GM21447 (cell line): ENCODE data around the gene DHX40.
"Not testable (repeated sequence)": the region's sequence is repeated elsewhere in the genome, so short reads cannot be mapped to it uniquely, and the experiment has no call there.

Source experiments
- ATAC-seq: cut with Tn5 transposase; IDR thresholded peaks from one replicate; pipeline ENCODE4 v1.9.1; 2021; ENCODE audit not compliant: unreplicated experiment

DHX40 gene

DNA sequence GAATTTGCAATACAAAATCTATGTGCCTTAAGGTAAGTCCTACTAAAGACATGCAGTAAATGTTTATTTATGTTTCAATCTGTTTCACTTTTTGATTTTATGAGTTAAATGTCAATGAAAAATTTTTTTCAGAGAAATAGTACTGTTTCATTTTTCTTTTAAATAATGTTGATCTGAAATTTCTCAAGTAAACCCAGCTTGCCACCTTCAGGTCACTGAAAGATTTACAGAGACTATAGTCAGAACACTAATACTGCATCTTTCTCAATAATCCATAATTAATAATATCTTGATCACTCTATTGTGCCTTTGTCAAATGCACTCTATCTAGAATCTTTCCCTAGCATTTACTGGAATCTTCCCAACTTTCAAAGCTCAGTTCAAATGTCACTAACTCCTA lies 6.5 kb upstream of the DHX40 start:
- ATAC-seq = no peak

DNA sequence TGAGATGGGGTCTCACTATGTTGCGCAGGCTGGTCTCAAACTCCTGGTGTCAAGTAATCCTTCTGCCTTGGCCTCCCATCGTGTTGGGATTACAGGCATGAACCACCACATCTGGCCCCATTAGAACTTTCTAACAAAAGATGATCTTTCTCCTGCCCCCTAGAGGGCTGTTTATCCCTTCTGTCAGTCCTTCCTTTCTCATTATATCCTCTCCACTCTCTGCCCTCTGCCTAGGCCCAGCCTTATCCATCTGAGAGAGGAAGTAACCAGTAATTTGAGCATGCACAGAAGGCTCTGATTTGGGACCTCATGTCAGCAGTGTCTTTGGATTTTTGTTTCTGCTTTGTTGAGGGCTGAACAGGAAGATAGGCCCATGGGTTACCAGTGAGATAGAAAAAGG lies 4.4 kb upstream of the DHX40 start:
- ATAC-seq = no peak

DNA sequence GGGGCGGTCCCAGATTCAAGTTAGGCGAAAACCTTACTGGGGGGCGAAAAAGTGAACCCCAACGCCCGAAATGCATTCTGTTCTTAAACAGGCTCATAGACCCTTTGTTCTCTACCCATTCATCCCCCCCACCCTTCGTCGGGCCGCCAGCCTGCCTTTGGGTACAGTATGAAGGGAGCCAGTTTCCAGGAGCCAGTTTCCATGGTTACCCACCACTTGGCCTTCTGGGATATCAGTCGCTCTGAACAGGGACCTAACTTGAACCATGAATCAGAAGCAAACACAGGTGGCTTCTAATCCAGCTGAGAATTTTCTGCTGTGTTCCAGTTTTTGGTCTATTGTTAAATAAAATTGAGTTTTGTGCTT lies 532 bp downstream of the DHX40 start:
- ATAC-seq = peak; percentile 50

DNA sequence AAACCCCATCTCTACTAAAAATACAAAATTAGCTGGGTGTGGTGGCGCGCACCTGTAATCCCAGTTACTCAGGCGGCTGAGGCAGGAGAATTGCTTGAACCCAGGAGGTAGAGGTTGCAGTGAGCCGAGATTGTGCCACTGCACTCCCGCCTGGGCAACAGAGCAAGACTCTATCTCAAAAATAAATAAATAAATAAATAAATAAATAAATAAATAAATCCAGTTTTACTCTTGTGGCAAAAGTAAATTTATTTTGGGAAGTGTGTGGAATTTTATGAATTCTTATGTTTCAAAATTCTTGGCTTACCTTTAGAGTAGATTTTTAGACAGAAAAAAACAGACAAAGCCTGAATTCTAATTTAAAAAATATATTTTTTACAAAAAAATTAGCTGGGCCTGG lies 3.7 kb downstream of the DHX40 start:
- ATAC-seq = not testable (repeated sequence)

DNA sequence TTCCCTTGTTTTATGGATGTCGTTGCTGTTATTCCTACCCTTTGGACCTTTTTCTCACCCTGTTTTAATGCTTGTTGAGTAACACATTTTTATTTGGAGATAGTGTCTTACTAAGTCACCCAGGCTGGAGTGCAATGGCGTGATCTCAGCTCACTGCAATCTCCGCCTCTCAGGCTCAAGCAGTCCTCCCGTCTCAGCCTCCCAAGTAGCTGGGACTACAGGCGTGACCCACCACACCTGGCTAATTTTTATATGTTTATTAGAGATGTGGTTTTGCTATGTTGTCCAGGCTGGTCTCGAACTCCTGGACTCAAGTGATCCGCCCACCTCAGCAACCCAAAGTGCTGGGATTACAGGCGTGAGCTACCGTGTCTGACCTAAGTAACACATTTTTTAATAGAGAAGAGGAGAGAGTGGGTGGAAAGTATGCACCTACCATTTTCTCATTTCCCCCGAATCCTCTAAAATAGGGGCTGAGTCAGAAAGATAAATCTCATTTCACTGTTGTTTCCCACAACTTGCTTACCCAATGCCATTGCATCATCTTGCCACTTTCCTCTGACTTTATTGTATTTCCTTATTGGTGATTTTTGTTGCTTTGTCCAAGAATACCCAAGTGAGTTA lies 7.0 kb downstream of the DHX40 start:
- ATAC-seq = no peak

DNA sequence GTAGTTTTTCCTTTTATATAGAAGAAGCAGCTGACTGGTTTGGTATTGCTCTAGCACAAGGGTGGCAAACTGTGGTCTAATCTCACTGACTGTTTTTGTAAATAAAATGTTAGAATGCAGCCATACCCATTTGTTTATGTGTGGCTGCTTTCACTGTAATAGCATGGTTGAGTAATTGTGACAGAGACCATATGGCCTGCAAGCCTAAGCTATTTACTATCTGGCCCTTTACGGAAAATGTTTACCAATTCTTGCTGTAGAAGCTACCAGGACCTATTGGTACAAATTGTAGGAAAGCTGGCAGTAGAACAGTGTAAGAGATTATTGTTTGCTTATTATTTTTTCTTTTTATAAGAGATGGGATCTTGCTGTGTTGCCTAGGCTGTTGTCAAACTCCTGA lies 18.8 kb downstream of the DHX40 start:
- ATAC-seq = not testable (repeated sequence)

DNA sequence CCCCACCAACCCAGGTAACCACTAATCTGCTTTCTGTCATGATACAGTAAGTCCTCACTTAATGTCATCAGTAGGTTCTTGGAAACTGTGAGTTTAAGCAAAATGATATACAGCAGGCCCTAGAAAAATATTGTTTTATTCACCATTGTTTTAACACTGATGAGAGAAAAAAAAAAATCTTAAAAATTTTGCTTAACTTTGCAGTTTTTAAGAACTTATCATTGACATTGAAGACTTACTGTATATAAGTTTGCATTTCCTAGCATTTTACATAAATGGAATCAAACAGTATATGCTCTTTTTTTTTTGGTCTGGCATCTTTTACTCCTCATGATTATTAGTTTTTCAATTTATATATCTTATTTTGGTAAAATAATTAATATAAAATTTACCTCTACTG lies 34.8 kb downstream of the DHX40 start:
- no peak for ATAC-seq

DNA sequence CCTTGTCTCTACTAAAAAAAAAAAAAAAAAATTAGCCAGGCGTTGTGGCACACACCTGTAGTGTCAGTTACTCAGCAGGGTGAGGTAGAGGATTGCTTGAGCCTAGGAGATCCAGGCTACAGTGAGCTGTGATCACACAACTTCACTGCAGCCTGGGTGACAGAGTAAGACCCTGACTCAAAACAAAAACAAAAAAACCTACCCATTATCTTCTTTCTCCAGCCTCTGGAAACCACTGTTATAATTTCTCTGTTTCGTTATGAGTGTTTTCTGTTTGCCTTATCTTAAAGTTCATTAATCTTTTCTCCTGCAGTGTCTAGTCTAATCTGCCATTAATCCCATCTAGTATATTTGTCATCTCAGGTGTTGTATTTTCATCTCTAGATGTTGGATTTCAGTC lies 35.7 kb downstream of the DHX40 start:
- ATAC-seq = no peak

DNA sequence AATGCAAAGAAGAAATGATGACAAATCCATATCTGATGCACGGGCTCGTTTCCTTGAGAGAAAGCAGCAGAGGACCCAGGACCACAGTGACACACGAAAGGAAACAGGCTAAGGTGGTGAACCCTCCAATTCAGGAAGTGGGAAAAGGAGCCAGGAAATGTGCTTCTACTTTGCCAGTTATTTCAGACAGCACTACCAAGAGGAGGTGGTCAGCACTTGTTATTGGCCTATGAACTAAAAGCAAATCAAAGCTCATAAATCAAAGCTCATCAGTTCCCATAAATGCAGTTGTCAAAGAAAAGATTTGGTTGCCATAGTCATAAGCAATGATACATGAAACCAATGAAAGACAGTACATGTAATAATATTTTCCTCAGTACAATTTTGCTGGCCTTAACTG lies 41.7 kb downstream of the DHX40 start:
- no peak for ATAC-seq

DNA sequence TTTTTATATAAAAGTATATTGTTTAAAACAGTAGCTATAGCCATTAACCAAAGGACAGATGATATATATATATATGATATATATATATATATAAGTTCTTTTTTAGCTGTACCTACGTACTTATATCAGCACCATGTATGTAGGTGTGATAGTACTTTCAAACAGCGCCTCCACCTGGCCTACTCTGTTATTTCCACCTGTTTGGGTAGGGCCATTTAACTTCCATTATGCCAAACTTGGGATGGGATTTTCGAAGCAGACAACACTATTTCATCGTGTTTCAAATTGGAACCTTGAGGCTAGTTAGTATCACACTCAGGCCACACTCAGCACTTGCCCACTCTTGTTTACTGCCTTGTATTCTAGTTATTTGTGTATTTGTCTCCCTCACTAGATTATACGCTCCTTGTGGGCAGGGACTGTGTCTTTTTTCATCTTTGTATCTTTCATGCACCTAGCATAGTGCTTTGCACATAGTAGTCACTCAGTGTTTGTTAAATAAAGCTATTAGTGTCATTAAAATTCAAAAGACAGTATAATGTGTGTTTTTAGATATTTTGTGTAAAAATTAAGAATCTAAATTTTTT lies 42.5 kb downstream of the DHX40 start:
- no peak for ATAC-seq

DNA sequence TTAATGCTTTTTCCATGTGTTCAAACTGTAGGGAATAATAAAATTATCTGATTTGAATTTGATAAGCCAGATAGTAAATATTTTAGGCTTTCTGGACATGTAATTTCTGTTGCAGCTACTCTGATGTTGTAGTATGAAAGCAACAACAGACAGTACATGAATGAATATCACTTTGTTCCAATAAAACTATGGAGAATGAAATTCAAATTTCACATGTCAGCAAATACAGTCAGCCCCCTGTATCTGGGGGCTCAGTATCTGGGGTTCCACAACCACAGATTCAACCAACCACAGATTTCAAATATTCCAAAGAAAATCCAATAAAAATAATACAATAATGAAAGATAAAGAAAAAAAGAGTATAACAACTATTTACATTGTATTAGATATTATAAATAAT lies 46.1 kb downstream of the DHX40 start:
- ATAC-seq = no peak

DNA sequence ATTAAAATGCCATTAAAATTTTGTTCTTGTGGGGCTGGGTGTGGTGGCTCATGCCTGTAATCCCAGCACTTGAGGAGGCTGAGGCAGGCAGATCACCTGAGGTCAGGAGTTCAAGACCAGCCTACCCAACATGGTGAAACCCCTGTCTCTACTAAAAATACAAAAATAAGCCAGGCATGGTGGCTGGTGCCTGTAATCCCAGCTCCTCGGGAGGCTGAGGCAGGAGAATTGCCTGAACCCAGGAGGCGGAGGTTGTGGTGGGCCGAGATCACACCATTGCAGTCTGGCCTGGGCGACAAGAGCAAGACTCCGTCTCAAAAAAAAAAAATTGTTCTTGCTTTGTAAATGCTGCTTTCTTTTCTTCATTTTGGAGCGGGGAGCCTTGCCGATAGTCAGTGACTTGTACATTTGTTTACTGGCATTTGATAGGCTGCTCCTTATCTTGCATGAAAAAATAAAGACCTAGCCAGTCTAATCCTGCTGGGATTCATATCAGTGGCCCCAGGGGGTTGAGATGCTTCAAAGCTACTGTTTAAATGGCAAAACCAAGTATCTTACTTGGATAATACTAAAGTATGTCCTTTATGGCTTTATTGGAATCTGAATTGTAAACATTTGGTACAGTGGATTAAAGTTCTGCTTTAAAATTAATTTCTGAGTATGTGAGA lies 51.0 kb downstream of the DHX40 start:
- ATAC-seq = no peak

DNA sequence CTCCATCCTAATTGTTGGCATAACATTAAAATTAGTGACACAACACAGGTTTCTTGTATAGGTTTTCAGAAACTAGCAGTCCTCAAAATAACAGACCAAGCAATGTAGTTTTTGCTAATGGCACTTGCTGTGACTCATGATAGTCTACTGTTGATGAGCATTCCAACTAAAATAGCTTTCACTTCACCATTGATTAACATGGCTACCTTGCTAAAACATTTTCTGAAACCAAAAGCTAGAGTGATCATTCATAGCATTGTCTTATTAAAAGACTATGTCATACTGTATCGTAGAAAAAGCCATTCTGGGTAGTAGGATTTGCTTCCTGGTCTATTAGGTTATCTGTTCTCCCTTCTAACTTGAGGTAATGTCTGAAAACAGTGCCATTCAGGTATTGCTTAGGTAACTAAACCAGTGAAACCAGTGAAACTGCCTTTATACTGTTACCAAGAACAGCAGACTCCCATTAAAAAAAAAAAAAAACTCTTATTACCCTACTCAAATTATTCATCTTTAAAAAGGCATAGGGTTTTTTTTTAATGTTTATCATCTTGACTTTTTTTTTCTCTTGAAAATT lies 51.8 kb downstream of the DHX40 start:
- ATAC-seq = no peak

DNA sequence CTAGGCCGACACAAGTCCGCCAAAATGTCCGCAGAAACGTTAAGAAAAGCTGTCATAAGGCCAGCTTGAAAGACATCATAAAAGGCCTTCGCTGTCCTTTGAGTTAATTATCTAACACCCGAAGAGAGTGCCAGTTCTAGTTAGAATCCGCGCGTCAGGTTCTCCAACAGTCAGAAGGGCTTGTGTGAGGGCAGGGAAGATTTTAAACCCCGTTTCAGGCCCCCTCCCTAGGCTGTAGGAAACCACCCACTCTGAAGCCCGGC lies 53.6 kb downstream of the DHX40 start:
- no peak for ATAC-seq

DNA sequence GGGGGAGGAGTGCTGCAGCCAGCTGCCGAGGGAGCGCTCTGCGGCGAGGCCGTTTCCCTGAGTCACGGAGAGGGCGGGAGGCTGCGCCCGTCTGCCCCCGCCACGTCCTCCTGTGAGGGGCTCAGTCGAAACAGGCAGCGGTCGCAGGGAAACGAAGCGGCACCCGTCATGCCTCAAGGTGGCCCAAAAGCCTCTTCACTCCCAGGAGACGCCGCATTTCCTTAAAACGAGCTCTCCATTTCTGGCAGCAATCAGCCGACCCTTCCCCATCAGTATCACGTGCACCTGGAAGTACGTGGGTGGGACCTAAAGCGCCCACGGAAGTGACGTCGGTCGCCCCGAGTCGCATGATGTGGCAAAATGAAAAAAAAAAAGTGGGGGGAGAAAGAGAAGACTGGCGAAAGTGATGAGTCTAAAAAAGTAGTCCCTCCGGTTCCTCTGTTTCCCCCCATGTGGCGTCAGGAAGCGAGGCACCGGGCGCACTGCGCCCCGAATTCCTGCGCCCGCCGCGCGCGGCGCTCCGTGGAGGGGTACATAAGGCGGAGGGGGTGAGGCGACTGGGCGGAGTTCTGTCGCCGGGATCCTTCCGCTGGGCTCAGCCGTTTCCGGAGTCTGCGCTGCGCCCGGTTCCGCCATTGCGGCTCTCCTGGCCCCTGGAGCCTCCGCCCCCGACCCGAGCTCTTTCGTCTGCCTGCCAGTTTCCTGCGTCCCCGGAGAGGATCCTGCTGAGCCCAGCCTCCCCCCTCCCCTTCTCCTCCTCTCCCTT lies 54.1 kb downstream of the DHX40 start, which contains the start of gene CLTC:
Gene CLTC (plus strand): TSS at position 598 of the 766 bp plus-strand sequence. CDS start 237 bp downstream, outside the sequence.
- peak; percentile 66 for ATAC-seq

DNA sequence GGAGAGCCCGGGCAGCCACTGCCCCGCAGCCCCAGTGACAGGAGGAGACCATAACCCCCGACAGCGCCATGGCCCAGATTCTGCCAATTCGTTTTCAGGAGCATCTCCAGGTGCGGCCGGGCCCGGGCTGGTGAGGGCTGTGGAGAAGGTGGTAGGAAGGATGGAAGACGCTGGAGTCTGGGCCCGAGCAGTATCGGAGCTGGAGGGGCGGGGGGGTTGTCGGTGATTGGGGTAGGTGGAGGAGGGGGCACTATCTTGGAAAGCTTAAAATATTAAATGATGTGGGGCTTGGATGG lies 54.6 kb downstream of the DHX40 start:
- ATAC-seq = no peak

DNA sequence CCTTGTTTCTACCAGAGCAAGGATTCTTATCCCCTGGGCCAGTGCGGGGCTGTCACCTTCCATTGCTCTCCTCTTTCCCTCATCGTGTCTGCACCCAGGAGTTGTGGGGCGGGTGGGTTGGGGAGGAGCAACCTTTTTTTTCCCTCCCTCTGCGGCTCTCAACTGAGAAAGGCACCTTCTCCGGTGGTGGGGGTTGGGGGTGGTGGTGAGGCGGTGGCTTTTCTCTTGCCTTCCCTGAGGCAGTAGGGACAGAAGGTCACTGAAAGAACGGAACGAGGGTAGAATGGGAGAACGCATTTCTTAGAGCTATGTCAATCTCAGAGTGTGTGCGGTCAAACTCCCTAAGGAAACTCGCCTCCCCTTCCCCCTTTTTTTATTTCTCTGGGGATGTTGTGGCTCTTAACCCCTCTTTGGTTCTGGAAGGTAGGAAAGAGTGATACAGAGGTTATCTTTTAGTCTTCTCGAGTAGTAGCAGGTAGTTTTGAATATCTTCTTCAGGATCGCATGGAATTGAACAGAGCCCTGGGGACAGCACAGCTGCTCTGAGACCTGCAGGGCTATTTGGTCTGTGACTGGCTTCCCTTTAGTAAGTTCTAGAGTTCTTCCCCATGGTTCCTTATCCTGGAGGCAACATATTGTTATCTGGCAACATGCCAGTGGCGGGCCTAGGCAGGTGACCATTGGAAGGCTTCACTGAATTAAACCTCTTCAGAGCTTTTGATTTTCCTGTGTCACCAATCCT lies 55.3 kb downstream of the DHX40 start:
- no peak for ATAC-seq

DNA sequence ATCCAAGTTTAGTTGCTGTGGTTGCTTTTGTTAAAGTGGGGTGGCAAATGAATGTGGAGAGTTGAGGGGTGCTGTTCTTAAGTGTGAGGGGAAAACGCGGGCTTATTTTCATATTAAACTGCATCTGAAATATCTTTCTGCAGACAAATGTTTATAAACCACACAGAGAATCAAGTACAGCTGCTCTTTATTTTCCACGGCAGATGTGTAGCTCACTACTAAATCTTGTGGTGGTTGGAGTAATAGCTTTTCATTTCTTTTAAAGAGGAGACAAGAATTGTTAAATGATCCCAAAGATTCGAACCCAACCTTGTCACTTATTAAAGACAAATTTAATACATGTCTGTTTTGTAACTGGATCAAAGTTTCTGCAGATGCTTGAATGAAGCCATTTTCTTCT lies 56.4 kb downstream of the DHX40 start:
- no peak for ATAC-seq

DNA sequence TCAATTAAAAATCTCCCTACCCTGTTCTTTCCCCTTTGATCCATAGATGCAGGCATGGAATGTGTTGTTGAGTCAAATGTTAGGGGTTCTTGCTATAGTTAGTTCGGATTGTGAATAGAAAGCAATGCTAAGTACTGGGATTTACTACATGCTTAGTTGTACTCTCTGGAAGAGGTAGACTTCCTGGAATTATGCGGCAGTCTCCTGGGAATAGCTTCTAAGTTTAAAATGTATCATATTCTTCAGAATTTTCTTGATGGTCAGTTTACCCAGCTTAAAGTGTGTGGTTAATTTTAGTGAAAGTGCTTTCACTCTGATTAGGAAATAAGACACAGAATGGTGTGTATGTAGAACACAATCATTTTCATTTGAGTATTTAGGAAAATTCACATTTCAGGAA lies 57.7 kb downstream of the DHX40 start:
- ATAC-seq = no peak

DNA sequence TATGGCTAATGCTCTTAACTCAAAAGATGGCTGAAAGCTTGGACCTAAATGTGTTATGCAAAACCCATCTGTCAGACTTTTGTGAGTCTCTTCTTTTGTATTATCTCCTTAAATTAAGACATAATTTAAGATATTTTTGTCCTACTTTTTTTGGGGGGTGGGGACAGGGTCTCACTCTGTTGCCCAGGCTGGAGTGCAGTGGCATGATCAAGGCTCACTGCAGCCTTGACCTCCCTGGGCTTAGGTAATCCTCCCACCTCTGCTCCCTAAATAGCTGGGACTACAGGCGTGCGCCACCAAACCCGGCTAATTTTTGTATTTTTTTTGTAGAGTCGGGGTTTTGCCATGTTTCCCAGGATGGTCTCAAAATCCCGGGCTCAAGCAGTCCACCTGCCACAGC lies 61.3 kb downstream of the DHX40 start:
- ATAC-seq = no peak

DNA sequence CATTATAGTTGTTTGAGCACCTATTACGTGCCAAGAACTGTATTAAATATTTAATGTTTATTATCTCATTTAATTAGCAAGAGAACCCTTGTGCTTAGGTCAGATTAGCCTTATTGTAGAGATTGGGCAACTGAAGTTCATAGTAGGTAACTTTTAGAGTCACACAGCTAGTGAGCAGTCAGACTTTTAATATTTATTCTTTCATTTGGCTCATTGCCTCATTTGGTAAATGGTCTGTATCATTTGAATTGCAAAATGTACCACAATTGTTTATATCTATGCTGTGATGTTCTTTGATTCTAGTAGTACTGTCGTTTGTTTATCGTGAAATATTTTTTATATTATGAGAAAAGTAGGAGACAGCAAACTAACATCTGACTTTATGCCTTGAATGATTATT lies 61.9 kb downstream of the DHX40 start:
- no peak for ATAC-seq
